Measurements from ENCODE around the gene SELENOI.

Gene SELENOI

GRCh38 chr2:26412091-26412673 is 66.2 kb downstream of the SELENOI start:
- peak; percentile 12 for DNase-seq

GRCh38 chr2:26414311-26414710 is 68.4 kb downstream of the SELENOI start:
- DNase-seq: no peak

- no peak for DNase-seq
Observed at GRCh38 chr2:26421961-26422360, 76.0 kb downstream of the SELENOI start.

GRCh38 chr2:26422947-26423629 is 77.1 kb downstream of the SELENOI start:
- DNase-seq: no peak

GRCh38 chr2:26423750-26424149 is 77.8 kb downstream of the SELENOI start:
- DNase-seq: no peak

GRCh38 chr2:26424221-26424620 is 78.3 kb downstream of the SELENOI start:
- DNase-seq: no peak

- no peak for DNase-seq
Observed at GRCh38 chr2:26428846-26429245, 82.9 kb downstream of the SELENOI start.

GRCh38 chr2:26429779-26430578 is 84.0 kb downstream of the SELENOI start:
- DNase-seq: no peak

- no peak for DNase-seq
Observed at GRCh38 chr2:26430826-26431225, 84.9 kb downstream of the SELENOI start.

GRCh38 chr2:26432363-26432762 is 86.4 kb downstream of the SELENOI start:
- DNase-seq: no peak

- no peak for DNase-seq
Observed at GRCh38 chr2:26432859-26433258, 86.9 kb downstream of the SELENOI start.

GRCh38 chr2:26435106-26435505 is 89.2 kb downstream of the SELENOI start:
- no peak for DNase-seq

GRCh38 chr2:26438526-26438925 is 92.6 kb downstream of the SELENOI start:
- no peak for DNase-seq

- no peak for DNase-seq
Observed at GRCh38 chr2:26438926-26439325, 93.0 kb downstream of the SELENOI start.

GRCh38 chr2:26442301-26442700 is 96.4 kb downstream of the SELENOI start:
- no peak for DNase-seq

- DNase-seq: no peak
Observed at GRCh38 chr2:26442707-26443106, 96.8 kb downstream of the SELENOI start.

- DNase-seq: no peak
Observed at GRCh38 chr2:26444236-26444635, 98.3 kb downstream of the SELENOI start.

Measured in stimulated activated CD4-positive, alpha-beta T cell treated with anti-CD3 and anti-CD28 coated beads, Interleukin-4, amount 100 ng/mL, for 24 hours (primary cell).